MM.1S (cell line): Measurements from ENCODE around the gene MRPL58.

Experiments used
- EZH2phosphoT487 ChIP-seq: fragments of 300-600 bp; sonication (generic); IDR thresholded peaks from 2 replicates; pipeline ENCODE4 v1.6.1; 2018; ENCODE audit warnings: antibody characterized with exemption, low read length
- TF ChIP-seq, protein P1 (sequence below): fragments of 300-600 bp; sonication (generic); IDR thresholded peaks from 2 replicates; pipeline ENCODE4 v1.5.1; 2016; ENCODE audit warnings: antibody characterized with exemption, low read length, mixed read lengths

DNA sequence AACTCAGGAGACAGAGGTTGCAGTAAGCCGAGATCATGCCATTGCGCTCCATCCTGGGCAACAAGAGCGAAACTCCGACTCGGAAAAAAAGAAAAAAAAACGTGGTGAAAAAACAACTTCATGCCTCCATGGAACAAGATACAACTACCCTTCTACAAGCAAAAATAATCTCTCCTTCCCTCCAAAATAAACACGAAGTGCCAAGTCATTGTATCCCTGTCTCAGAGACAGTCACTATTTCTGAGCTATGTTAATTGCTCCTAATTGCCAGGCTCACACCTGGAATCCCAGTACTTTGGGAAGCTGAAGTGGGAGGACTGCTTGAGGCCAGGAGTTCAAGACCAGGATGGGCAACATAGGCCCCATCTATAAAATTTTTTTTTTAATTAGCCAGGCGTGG is 56.3 kb downstream of the MRPL58 start:
- TF ChIP-seq, protein P1, sequence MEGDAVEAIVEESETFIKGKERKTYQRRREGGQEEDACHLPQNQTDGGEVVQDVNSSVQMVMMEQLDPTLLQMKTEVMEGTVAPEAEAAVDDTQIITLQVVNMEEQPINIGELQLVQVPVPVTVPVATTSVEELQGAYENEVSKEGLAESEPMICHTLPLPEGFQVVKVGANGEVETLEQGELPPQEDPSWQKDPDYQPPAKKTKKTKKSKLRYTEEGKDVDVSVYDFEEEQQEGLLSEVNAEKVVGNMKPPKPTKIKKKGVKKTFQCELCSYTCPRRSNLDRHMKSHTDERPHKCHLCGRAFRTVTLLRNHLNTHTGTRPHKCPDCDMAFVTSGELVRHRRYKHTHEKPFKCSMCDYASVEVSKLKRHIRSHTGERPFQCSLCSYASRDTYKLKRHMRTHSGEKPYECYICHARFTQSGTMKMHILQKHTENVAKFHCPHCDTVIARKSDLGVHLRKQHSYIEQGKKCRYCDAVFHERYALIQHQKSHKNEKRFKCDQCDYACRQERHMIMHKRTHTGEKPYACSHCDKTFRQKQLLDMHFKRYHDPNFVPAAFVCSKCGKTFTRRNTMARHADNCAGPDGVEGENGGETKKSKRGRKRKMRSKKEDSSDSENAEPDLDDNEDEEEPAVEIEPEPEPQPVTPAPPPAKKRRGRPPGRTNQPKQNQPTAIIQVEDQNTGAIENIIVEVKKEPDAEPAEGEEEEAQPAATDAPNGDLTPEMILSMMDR, result no peak
- no peak for TF ChIP-seq EZH2phosphoT487
